Chondrocyte (in vitro differentiated cells): ENCODE results near the gene TMEM59. TPM values are rescaled to one million over a fixed set of nuclear protein-coding genes. Genes with fewer than 3 reads are reported as not detected.

Experiments used
- DNase-seq: peaks from one replicate; pipeline ENCODE4 v3.0.0; 2021; ENCODE audit warnings: mixed read lengths, low spot score
- H3K27ac Mint-ChIP-seq: one replicate; pipeline ENCODE4 v1.8.0; 2021; ENCODE audit warnings: mild to moderate bottlenecking, moderate library complexity, mixed read lengths; ENCODE audit not compliant: unreplicated experiment
- H3K27me3 Mint-ChIP-seq: 2 replicates; pipeline ENCODE4 v1.8.0; 2021; ENCODE audit warnings: low read depth, mixed read lengths
- H3K36me3 Mint-ChIP-seq: 2 replicates; pipeline ENCODE4 v1.8.0; 2021; ENCODE audit warnings: low read depth, mixed read lengths
- H3K4me1 Mint-ChIP-seq: 2 replicates; pipeline ENCODE4 v1.8.0; 2021; ENCODE audit warnings: low read depth, mild to moderate bottlenecking, mixed read lengths
- H3K4me3 Mint-ChIP-seq: one replicate; pipeline ENCODE4 v1.8.0; 2021; ENCODE audit warnings: mild to moderate bottlenecking, moderate library complexity, mixed read lengths; ENCODE audit not compliant: unreplicated experiment
- H3K9me3 Mint-ChIP-seq: 2 replicates; pipeline ENCODE4 v1.8.0; 2021; ENCODE audit warnings: low read depth, mixed read lengths
- total RNA-seq: library from RNA; stranded (reverse); gene quantifications from 3 replicates; pipeline ENCODE4 v1.2.1, GENCODE V29; 2021
- TF ChIP-seq, protein P1 (sequence below): fragments of 200-600 bp; sonication (generic); IDR thresholded peaks from 2 replicates; pipeline ENCODE4 v1.5.0; 2021; ENCODE audit warnings: antibody characterized with exemption, mild to moderate bottlenecking, moderate library complexity

TMEM59 gene
- total RNA-seq, 1 donor from 2014 or later, result 301 TPM

DNA sequence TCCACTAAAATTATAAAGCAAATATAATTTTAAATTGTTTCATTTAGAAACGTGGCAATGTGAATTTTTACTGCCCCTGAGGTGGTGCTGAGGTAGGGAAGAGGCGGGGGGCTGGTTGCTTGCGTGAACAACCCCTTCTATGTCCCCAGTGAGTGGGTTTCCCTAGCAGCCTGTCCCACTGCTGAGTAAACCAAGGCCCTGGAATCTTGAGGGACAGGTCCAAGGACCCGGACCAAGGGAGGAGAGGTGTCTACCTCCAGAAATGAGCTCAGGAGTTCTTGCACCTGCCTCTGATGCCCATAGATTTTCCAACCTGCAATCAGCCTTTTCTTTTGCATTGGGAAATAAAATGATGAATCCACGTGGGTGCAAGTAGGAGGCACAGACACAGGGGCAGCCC lies 34.4 kb downstream of the TMEM59 start:
- H3K27me3 Mint-ChIP-seq, result peaks cover 16% of the 10 kb centered on the region
- H3K9me3 Mint-ChIP-seq, result no peaks in the 10 kb centered on the region
- no peaks in the 10 kb centered on the region for H3K4me1 Mint-ChIP-seq
- no peaks in the 10 kb centered on the region for H3K36me3 Mint-ChIP-seq
- no peak for DNase-seq
- H3K27ac Mint-ChIP-seq, result no peak overlapping the region
- TF ChIP-seq, protein P1, sequence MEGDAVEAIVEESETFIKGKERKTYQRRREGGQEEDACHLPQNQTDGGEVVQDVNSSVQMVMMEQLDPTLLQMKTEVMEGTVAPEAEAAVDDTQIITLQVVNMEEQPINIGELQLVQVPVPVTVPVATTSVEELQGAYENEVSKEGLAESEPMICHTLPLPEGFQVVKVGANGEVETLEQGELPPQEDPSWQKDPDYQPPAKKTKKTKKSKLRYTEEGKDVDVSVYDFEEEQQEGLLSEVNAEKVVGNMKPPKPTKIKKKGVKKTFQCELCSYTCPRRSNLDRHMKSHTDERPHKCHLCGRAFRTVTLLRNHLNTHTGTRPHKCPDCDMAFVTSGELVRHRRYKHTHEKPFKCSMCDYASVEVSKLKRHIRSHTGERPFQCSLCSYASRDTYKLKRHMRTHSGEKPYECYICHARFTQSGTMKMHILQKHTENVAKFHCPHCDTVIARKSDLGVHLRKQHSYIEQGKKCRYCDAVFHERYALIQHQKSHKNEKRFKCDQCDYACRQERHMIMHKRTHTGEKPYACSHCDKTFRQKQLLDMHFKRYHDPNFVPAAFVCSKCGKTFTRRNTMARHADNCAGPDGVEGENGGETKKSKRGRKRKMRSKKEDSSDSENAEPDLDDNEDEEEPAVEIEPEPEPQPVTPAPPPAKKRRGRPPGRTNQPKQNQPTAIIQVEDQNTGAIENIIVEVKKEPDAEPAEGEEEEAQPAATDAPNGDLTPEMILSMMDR, result no peak
- H3K4me3 Mint-ChIP-seq, result no peak overlapping the region

GRCh38 chr1:54017979-54018378 lies 35.0 kb downstream of the TMEM59 start, which contains the start of gene LDLRAD1:
Gene LDLRAD1, minus strand, starts transcription at chr1:54018186. Its CDS starts 74 bp downstream, at chr1:54018112.
- H3K4me3 Mint-ChIP-seq, result no peak within 1 kb of the TSS
- no peaks in the 10 kb centered on the region for H3K4me1 Mint-ChIP-seq
- H3K36me3 Mint-ChIP-seq, result no peaks in the 10 kb centered on the region
- no peak within 1 kb of the TSS for H3K27ac Mint-ChIP-seq
- TF ChIP-seq, protein P1, result no peak
- peaks cover 23% of the 10 kb centered on the region for H3K27me3 Mint-ChIP-seq
- no peak for DNase-seq
- H3K9me3 Mint-ChIP-seq, result no peaks in the 10 kb centered on the region

GRCh38 chr1:54016343-54017282 lies 36.4 kb downstream of the TMEM59 start:
- Mint-ChIP-seq H3K4me3 (no peak overlapping the region), H3K27me3 (peaks cover 35% of the 10 kb centered on the region), H3K4me1 (no peaks in the 10 kb centered on the region), H3K36me3 (no peaks in the 10 kb centered on the region), H3K27ac (no peak overlapping the region), H3K9me3 (no peaks in the 10 kb centered on the region)
- TF ChIP-seq, protein P1, result no peak
- DNase-seq, result no peak

DNA sequence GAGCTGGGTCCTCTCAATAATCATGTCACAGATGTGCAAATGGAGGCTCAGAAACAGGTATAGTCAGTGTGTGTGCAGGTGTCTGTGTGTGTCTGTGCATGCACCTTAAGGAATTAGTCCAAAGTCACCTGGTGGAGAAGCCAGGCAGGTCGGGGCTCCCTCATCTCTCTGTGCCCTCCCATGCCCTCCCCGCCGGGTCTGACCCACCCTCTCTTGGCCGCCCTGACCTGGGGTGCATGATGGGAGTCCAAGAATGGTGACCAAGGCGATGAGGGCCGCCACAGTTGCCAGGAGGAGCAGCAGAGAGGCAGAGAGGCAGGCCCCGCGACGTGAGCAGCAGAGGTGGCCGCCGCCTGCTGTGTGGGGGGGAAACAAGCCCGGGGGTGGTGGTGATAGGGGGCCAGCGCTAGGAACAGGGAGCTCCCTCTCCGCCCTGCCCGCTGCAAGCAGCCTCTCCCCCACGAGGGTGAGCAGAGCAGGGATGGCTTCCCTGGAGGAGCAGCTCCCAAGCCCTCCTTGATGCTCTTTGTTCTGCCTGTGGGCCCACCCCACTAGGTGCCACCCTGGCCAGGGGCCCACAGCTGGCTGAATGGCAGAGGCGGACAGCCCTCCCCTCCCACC lies 38.9 kb downstream of the TMEM59 start:
- Mint-ChIP-seq H3K27me3 (peaks cover 46% of the 10 kb centered on the region), H3K9me3 (no peaks in the 10 kb centered on the region), H3K27ac (no peak overlapping the region), H3K36me3 (no peaks in the 10 kb centered on the region), H3K4me3 (no peak overlapping the region), H3K4me1 (no peaks in the 10 kb centered on the region)
- TF ChIP-seq, protein P1, result no peak
- no peak for DNase-seq

GRCh38 chr1:54013393-54014008 lies 39.5 kb downstream of the TMEM59 start:
- H3K27me3 Mint-ChIP-seq, result peaks cover 46% of the 10 kb centered on the region
- no peaks in the 10 kb centered on the region for H3K4me1 Mint-ChIP-seq
- DNase-seq, result no peak
- no peak overlapping the region for H3K27ac Mint-ChIP-seq
- H3K4me3 Mint-ChIP-seq, result no peak overlapping the region
- H3K9me3 Mint-ChIP-seq, result no peaks in the 10 kb centered on the region
- no peaks in the 10 kb centered on the region for H3K36me3 Mint-ChIP-seq
- TF ChIP-seq, protein P1, result no peak
